SW 1271 (cell line): ENCODE data around the gene TNS3.

Experiments
- DNase-seq, 2 experiments: peaks; one replicate each; lab custom pipeline; 2025; lab: John Stamatoyannopoulos, UW

The TNS3 gene

DNA sequence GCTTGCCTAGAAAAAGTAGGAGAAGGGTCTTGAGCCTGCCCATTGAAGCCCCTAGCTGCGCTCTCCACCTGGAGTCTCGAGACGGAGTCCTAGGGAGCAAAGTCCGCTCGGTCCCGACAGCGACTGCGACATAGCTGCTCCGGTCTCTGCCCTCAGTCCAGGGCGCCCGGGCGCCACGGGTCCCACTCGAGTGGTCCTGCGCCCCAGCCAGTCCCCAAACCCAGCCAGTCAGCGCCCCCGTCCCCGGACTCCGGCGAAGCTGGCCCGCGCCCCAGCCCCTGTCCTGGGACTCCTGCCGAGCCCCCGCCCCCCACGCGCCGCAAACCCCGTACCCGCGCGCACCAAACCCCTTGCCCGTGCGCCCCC lies 490 bp downstream of the TNS3 start:
- DNase-seq: no peak

DNA sequence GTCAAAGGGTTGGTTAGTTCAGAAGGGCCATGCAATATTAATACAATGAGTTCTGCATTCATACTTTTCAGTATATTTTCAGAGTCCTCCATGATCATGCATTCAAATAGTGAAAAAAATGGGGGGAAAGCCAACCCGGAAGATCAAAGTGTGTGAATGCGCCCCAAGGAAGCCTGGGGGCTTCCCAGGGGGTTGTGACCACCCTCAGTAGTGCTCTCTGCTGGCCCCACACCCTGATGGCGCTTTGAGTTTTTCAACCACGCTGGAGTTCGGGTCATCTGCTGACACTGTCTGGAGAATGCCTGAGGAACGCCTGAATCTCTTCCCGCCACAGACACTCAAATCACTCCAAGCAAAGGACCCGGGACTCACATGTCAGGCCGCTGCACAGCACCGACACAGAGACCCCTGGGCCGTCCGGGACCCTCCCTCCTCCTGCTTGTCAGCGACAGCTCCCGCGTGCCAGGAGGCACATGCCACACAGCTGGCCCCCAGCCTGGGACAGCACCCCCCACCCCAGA lies 1.0 kb downstream of the TNS3 start:
- peak in 1 of 2 experiments; percentile 22 for DNase-seq

DNA sequence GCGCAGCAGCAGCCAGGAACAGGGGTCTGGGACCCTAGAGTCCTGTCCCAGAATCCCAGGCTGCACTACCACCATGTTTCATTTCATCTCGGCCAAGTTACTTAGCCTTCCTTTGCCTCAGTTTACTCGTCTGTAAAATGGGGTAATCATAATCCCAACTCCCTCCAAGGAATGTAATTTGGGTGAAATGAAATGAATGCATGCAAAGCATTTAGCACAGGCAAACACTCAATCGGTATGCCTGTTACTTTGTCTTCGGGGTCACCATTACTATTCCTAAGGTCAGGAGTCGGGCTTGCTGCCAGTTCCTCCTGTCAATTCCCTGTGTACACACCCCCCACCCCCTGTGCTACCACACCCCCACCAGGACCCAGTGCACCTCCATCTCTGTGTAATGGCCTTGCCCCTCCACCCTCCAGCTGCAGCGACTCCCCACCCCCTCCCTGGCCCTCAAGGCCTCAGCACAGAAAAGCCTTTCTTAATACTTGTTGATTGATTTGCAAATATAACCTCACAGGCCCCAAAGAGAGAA lies 1.7 kb downstream of the TNS3 start:
- no peak for DNase-seq

DNA sequence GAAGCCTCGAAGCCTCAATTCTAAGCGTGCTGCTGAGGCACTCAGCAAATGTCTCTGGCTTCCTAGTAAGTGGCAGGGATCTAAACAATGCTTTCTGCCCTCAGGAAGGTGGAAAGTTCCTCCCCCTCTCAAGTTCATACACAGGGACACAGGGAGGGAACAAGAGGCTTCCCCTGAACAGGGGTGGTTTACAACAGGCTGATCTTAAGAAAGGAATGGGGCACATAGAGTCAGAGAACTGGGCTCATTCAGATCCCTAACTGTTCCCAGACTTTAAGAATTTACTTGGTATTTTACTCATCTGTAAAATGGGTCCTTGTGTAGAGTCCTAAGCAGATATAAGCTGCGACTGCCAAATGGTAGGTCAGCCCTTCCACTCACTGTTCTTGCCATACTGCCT lies 2.5 kb downstream of the TNS3 start:
- DNase-seq: no peak

DNA sequence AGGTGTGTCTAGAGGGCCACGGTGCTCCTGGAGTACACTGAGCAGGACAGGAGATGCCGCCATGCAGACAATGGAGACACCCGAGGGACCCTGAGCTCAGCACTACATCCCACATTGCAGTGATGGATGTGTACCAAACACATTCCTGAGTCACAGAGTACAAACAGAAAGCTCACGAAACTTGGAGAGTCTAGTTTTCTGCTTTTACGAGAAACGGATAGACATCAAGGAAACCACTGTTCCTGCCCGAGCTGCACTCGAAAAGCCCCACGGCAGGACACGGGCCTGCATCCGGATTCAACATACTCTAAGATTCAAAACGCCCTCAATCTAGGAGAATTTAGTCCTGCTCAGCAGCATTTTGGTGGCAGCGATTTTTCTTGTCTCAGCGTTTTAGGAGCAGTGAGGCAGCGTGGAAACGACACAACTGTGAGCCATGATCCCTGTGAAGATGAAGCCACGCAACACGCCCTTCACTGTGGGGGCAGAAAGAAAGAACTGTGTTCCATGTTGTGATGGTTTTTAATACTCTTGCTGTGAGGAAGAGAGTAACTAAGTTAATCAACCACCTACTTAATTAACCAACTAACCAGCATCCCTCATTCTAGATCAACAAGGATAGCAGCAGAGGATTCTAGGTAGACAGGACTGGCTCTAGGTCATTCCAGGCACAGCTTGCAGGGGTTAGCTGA lies 3.2 kb downstream of the TNS3 start:
- no peak for DNase-seq

DNA sequence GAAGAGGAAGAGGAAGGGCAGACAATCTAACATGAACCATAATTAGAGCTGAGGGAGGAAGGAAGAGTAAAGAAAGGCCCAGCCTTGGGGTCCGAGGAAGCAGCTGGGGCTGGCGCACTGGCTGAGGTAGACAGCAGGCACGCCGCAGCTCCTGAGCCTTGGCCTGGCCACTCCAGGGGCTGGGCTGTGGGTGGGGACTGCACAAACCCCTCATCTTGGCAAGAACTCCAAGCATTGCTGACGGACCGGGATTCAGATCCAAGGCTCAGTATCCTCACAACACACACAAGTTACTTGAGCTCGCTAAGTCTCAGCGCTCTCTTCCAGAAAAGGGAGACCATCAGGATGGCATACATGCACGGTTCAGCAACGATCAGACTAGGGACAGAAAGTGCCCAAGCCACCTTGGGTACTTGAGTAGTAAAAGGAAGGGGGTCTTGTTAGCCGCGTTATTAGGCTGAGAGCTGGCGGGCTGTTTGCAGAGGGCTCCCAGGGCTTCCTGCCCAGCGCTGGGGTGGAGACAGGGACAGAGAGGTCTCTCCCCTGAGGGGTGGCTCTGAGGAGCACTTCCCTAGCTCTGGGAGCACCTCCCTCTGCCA lies 4.5 kb downstream of the TNS3 start:
- no peak for DNase-seq

DNA sequence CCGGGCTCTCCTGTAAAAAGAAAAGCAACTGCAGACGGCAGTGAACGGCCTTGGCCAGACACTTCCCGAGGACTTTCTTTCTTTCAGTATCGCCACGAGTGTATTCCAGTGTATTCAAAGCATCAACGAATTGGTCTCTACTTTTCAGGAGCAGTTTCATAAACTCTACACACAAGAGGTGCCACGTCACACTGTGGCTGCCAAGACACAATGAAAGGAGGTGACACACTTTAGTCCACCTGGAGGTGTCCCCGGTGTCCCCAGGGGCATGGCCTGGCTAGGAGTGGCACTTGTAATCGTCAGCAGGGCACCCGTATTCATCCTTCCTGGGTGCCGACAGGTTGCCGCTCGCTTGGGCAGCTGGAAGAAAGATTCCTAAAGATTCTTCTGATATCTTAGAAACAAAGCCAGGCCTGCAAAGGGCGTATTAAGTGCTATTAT lies 5.0 kb downstream of the TNS3 start:
- DNase-seq: no peak

DNA sequence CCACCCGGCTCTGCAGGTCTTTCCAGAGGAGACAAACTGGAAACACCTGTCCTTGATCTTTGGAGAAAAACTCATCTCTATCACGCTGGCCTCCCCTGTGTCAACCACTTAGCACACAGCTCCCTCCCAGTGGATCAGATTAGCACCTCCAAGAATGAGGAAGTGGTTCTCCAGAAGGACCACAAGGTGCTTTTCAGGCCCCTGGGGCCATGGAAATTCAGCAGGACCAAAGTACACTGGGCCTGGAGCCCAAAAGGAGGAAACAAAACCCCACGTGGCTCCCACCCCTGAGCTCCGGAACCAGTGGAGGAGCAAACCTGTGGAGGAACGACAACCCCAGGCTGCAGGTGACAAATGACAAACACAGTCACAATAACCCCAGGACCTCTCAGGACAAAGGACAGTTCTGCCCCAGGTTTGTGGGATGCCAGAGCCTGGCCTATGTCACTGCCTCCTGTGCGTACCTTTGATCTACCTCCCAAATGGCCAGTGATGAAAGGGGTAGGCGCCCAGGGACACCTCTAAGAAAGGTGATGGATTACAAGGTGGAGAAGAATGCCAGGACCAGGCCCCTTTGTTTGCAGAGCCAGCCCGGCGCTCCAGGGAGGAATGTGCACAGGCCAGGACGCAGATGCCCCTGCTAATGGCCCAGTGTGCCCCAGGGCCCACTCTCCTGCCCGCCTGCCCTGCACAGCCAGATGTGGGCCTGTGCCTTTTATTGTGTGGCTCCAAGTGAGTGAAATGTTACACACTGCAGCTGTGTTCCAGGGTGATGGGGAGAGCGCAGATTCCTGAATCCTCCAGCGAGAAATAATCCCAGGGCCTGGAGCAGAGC lies 5.7 kb downstream of the TNS3 start:
- no peak for DNase-seq

DNA sequence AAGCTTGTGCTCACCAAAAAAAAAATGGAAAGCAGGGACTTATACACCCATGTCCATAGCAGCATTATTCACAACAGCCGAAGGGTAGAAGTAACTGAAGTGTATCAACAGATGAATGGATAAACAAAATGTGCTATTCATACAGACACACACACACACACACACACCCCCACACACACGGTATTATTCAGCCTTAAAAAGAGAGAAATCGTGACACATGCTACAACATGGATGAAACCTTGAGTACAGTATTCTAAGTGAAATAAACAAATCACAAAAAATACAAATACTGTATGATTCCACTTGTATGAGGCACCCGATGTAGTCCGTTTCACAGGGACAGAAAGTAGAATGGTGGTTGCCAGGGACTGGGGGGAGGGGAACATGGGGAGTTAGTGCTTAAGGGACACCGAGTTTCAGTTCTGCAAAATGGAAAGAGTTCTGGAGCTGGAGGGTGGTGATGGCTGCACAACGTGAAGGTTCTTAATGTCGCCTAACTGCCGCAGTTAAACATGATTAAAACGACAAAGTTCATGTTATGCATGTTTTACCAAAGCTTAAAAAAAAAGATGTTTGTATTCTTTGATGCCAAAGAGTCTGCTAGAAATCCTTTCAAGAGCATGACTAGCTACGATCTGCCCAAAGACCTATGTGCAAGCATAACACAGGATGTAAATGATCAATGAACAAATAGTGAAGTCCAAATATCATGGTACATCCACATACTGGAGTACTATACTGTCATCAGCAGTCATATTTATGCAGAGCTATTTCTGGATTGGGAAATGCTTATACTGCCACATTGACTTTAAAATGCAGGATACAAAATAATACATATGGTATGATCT lies 7.2 kb downstream of the TNS3 start:
- no peak for DNase-seq

DNA sequence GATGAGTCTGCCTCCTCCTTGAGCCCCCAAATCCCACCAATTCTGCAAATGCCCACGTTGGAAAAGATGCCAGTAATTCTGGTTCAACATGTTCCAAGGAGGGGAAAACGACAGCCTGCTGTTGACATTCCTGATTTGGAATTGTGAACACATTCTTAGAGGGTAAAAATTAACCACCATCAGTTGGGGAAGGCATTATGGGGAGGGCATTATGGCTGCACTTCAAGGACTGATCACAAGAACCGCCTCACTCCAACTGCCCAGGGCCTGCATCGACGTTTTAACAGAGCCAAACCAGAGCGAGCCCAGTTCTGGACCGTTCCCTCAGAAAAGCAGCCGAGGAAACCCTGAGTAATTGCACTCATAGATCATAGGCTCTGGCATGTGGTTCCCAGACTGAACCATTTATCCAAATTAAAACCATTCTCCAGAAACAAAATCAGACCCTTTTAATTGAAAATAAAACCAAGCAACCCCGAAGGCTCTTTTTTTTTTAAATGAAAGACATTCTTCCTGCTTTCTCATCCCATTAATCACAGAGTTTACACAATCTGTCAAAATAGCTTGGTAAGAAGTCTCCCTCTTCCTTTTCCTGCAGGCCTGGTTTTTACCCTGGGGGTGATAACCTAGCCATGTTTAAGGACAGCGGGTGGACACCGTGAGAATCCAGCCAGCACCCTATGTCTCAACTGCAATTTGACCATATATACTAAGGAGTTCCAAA lies 8.0 kb downstream of the TNS3 start:
- DNase-seq: no peak

DNA sequence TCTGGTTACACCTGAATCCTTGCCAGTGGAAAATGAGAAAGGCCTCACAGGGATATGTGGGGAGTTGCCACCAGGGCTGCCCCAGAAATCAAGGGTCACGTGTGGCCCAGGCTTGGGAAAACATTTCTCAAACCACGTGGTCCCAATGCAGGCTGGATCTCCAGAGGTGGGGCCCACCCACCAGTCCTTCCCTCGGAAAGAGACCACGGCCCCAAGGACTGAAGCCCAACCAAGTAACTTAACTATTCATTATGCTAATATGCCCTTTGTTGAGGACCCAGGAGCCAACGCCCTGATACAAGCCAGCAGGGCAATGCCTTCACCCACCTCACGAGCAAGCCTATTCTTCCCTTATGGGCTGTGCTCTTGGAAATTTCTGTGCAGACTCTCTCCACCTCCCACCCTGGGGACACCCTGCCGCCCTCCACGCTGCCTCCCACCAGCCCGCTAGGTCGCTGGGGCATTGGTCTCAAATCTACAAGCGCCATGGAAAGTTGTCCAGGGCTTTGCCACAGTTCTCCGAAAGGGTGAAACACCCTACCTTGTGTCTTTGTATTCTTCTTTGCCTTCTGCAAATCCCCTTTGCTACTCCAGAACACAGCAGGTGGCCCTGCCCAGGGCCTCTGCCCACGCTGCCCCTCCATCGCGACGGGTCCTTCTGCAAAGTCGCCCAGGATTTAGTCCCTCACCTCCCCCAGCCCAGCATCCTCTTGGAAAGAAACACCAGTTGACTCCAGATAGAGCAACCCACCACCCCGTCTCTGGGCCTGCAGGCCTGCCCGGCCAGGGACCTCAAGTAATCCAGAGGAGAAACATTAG lies 8.8 kb downstream of the TNS3 start:
- no peak for DNase-seq

DNA sequence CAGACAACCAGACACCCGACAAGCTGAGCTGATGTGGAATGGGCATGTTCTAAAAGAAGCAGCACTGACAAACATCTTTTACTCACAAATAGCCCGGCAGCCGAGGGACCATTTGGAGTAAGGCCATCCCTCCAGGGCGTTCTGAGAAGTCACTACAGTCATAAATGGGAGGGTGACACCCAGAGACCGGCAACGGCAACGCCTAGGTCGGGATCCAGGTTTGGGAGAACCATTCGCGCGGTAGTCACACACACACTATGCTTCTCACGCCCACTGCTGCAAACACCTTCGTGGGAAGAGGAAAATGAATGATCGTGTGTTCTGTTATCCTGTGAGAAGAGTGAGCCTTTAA lies 9.8 kb downstream of the TNS3 start:
- DNase-seq: no peak

DNA sequence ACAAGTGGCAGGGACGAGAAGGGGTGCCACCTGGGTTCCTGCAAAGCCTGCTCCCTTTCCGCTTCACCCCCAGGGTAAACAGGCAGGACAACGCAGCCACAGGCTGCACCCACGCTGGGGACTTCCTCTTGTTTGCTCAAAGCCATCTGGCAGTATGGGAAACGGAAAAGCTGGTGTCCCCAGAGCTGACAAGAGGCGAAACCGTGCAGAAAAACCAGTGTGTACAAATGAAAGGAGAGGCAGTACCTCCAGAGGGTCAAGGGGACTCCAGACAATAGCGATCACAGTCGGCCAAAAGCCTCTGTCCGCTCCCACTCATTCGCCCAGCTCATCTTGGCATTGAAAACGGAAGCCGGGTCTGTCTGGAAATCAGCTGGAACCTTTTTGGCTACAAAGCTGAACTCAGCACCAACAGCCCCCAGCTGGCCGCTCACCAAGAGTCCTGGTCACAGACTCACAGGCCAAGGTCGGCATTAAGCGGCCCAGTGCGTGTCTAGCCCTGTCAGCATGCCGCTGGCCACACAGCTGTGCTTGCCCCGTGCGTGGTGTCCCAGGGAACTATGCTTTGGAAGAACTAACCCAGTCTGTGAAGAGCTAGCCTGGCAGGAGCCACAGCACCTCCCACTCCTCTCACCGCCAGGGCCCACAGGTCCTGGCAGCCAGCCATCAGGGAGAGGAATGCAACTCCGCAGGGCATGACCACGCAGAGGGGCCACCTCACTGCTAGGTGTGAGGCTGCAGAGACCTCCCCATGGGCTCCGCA lies 10.4 kb downstream of the TNS3 start:
- no peak for DNase-seq

DNA sequence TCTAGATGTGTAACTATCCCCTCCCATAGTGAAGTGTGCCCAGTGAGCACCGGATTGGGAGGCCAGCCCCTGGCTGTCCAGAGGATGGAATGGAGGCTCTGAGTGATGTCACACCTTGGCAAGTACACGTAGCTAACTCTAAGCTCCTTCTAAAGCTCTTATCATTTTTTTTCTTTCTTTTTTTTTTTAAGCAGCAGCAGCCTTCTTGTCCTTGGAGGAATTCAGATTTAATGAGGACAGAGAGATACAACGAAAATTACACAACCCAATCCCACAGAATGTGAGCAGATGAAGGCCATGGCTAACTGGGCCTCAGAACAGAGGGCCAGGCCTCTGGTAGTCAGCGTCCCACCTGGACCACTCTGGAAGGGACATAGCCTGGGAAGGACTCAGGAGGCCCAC lies 11.3 kb downstream of the TNS3 start:
- DNase-seq: no peak

DNA sequence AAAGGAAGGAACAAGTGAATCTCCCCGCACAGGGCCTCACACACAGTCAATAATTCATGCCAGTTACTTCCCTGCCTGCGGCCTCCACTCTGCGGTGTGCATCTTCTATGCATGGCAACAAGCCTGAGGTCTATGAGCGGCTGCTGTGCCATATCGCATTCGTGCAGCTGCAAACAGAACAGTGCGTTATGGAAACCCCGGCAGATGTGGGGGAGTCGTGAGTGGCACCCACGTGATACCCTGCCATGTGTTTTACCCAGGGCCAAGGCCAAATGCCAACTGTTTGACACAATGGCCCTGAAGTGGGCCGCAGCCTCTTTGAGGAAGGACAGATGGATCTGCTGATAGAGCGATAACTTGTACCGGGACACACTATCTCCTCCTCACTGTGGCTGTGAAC lies 13.4 kb downstream of the TNS3 start:
- DNase-seq: no peak

DNA sequence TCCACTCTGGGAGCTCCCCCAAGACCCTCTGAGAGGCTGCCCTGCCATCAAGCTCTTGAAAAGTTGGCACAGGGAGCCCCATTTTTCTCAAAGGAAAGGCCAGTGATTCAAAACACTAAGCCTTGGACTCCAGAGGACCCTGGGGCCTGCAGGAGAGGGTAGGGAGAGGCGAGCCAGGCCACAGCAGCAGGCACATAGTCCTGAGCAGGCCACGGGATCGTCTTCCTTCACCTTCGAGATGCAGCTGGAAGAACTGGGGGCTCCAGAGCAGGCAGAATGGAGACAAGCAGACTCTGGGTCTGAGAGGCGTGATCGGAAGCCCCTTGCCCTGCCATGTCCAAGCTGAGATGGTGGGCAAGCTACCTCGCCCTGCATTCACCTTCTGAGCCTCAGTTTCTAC lies 13.9 kb downstream of the TNS3 start:
- DNase-seq: no peak

DNA sequence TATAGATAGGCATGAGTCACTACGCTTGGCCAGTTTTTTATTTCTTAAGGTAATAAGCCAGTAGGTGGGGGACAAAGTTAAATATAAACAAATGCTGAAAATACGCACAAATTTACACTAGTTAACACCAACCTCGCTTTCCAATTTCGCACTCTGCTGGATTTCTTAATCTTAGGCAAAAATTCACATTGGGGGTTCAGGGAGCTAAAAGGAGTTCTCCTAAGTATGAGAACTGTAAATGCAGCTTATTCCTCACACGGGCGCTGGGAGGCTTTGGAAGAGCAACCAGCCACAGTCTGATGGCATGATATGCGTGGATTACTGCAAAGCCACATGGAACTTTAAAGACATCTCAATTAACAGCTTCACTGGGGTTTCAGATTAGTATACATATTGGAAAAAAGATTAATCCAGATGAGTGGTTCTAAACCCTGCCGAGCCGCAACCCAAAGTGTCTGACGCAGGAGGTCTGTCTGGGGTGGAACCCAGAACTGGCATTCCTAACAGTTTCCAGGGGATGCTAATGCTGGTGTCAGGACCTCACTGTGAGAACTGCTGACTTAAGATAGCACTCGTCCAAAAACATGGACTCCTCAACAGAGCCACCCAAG lies 16.2 kb downstream of the TNS3 start:
- DNase-seq: no peak

DNA sequence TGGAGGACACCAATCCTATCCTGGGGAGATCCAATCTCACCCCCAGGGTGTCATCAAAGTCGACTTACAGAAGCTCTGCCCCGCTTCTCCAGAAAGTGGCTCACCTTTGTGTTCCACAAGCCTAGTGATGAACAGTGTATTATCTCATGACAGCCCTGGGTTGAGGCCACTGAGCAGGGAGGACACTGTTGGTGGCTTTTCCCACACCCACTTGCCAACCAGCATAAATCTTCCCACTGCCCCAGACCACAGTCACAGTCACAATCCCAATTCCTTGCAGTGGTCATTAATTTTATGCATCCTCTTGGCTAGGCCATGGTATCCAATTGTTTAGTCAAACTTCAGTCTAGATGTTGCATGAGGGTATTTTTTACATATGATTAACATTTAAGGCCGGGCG lies 18.4 kb downstream of the TNS3 start:
- DNase-seq: no peak
